GM12891 (cell line): ENCODE data around the gene ARHGEF37.

Source experiments
- POLR2A ChIP-seq: IDR thresholded peaks from 2 replicates; pipeline ENCODE4 v1.6.1; 2011; ENCODE audit warnings: low read depth, low read length, control low read depth
- POLR2AphosphoS5 ChIP-seq: IDR thresholded peaks from 2 replicates; pipeline ENCODE4 v1.6.1; 2011; ENCODE audit warnings: low read depth, low read length, control low read depth
- SPI1 ChIP-seq: IDR thresholded peaks from 2 replicates; pipeline ENCODE4 v1.6.1; 2011; ENCODE audit warnings: low read depth, low read length, control low read depth
- TAF1 ChIP-seq: IDR thresholded peaks from 2 replicates; pipeline ENCODE4 v1.6.1; 2011; ENCODE audit warnings: low read depth, low read length, control low read depth

GRCh38 chr5:149599375-149599774 lies 18.1 kb downstream of the ARHGEF37 start:
- TF ChIP-seq POLR2A (no peak), TAF1 (no peak), POLR2AphosphoS5 (no peak), SPI1 (no peak)
